Panc1 (cell line): ENCODE data around the gene PPP1R15A.

Source experiments
- CTCF ChIP-seq: fragments of 450-650 bp; IDR thresholded peaks from 2 replicates; pipeline ENCODE4 v1.5.1; 2017; ENCODE audit warnings: mild to moderate bottlenecking
- POLR2AphosphoS5 ChIP-seq: IDR thresholded peaks from 2 replicates; pipeline ENCODE4 v1.6.1; 2012; ENCODE audit warnings: mild to moderate bottlenecking, low read depth, low read length, moderate library complexity
- REST ChIP-seq, 2 experiments: IDR thresholded peaks; 2 replicates each; pipeline ENCODE4 v1.6.1; 2011 to 2012; ENCODE audit warnings: low read depth in 2 of 2, control low read depth in 1 of 2, low read length in 1 of 2, mild to moderate bottlenecking in 1 of 2, moderate library complexity in 1 of 2; ENCODE audit not compliant: insufficient read depth in 1 of 2
- TCF7L2 ChIP-seq: IDR thresholded peaks from 2 replicates; pipeline ENCODE4 v1.6.1; 2011; ENCODE audit warnings: mild to moderate bottlenecking, low read depth, low read length, inconsistent platforms

- TF ChIP-seq CTCF (no peak), TCF7L2 (no peak), REST (IDR thresholded peaks at IDR 0.05; ENCODE audit: insufficient read depth in 1 of 2, low read depth in 2 of 2, low read length in 1 of 2) (no peak), POLR2AphosphoS5 (no peak)
Measured at GRCh38 chr19:48925240-48925843, 53.1 kb downstream of the PPP1R15A start.
